ENCODE results near the gene PARVA.

Gene PARVA

DNA sequence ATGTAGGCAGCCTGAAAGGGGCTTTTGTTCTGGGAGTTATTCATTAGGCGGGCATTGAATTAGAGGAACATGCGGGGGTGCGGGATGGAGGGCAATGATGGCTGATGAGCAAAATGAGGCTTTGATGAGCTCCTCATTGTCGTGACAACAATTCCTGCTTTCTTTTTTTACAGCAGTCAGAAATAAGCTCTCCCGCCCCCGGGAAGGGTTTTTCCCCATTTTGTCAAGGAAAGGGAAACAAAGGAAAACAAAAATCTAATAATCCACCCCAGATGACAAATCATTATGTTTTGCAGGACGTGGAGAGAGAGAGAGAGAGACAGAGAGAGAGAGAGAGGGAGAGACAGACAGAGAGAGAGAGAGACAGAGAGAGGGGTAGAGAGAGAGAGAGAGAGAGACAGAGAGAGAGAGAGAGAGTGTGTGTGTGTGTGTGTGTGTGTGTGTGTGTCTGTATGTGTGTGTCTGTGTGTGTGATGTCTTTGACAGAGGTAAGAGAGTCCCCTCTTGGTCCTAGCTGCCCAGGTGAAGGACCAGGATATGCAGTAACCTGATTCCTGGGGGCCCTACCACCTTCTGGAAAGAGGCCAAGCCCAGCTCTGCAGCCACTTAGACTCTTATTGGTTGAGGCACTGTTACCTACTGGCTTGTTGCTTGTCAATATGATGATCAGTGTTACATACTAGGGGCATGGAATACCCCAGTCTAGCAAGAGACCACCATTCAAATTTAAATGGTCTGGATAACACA lies 46.7 kb upstream of the PARVA start:
- Histone ChIP-seq H3K36me3 (ENCODE audit: control insufficient read depth in 1 of 2, insufficient read depth in 2 of 2, low read depth in 1 of 2, low read length in 2 of 2) (no peaks in the 10 kb centered on the region), H3K27me3 (ENCODE audit: control insufficient read depth in 1 of 2, insufficient read depth in 1 of 2, low read length in 2 of 2) (no peaks in the 10 kb centered on the region), H3K4me3 (ENCODE audit: insufficient read depth in 1 of 2, low read depth in 1 of 2, low read length in 2 of 2) (no peak overlapping the region), H2AK5ac (ENCODE audit: low read length, severe bottlenecking) (no peak overlapping the region), H3K4ac (ENCODE audit: low read depth in 1 of 2, low read length in 2 of 2) (no peak overlapping the region), H2BK15ac (ENCODE audit: low read depth, poor library complexity, severe bottlenecking) (no peak overlapping the region), H3K27ac (ENCODE audit: low read length, poor library complexity, severe bottlenecking) (no peak overlapping the region), H4K8ac (ENCODE audit: low read length) (peak overlapping the region; percentile 27), H3K4me1 (ENCODE audit: control insufficient read depth, insufficient read depth, low read depth, low read length) (peaks cover 3% of the 10 kb centered on the region), H3K9ac (ENCODE audit: low read length) (peak overlapping the region; percentile 56), H3K79me1 (replicated peaks; ENCODE audit: low read length, poor library complexity, severe bottlenecking) (no peaks in the 10 kb centered on the region), H3K4me2 (ENCODE audit: low read length, poor library complexity, severe bottlenecking) (no peak overlapping the region), H4K91ac (ENCODE audit: low read length) (no peak overlapping the region), H3K23ac (ENCODE audit: low read length in 2 of 2) (no peak overlapping the region), H3K9me3 (ENCODE audit: control insufficient read depth, low read length) (no peaks in the 10 kb centered on the region), H2AFZ (ENCODE audit: low read depth, low read length) (no peak overlapping the region), H3K14ac (ENCODE audit: low read length in 2 of 2) (peak overlapping the region in 1 of 2 experiments; percentile 15), H2BK5ac (ENCODE audit: low read depth, low read length, poor library complexity, severe bottlenecking) (no peak overlapping the region), H2BK12ac (ENCODE audit: low read length in 2 of 2) (peak overlapping the region in 1 of 2 experiments; percentile 92), H3K18ac (ENCODE audit: low read depth in 1 of 2, low read length in 2 of 2) (peak overlapping the region in 1 of 2 experiments; percentile 57), H2BK120ac (ENCODE audit: low read depth, low read length) (no peak overlapping the region)
- peak; percentile 11 for DNase-seq
- WGBS, result 73% methylated on average over 5 of the region's 7 CpGs

DNA sequence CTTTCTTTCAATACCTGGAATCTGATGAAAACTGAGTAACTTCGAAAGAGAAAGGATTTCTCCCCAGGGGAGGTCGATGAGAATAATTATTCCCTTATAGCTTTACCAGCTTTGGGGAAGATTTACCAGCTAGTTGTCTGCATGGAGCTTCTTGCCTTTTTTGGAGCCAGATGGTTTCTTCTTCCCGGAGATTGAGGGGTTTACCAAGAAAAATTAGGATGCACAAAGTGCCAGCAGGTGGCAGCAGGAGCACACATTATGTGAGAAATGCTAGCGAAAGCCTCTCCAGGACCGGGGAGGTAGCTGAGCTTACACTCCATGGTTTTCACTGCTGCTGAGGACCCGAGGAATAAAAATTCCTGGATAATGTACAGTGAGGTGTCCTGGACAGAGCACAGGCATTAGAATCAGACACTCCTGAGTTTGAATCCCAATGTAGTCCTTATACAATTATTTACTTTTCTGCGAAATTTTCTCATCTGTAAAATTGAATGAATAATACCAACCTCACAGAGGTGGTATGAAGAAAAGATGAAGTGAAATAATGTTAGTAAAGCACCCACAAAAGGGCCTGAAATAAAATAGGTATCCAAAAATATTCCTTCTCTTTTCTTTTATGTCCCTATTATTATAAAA lies 46.0 kb upstream of the PARVA start:
- WGBS, result 5% methylated on average over 6 of the region's 7 CpGs
- H3K9ac ChIP-seq (ENCODE audit: low read length), result peak overlapping the region; percentile 56

DNA sequence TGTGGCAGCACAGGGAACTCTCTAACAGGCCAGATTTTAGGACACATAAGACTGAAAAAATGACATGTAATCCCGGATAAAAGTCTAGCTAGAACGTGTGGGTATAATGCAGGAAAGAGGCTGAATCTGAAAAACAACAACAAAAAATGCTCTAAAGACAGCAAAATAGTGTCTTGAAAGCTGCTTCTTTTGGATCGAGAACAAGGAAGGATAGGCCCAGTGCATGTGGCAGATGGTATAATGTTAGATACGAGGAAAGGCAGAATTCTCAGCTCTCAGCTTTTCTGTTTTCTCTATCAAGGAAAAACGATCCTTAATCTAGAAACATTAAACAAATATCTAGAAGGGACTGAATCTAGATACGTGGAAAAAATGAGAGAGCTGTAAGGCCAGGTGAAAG lies 33.8 kb upstream of the PARVA start:
- H4K91ac ChIP-seq (ENCODE audit: low read length), result no peak overlapping the region
- no peaks in the 10 kb centered on the region for H3K36me3 ChIP-seq (ENCODE audit: control insufficient read depth in 1 of 2, insufficient read depth in 2 of 2, low read depth in 1 of 2, low read length in 2 of 2)
- 93% methylated on average over 3 of the region's 6 CpGs for WGBS
- no peaks in the 10 kb centered on the region for H3K27me3 ChIP-seq (ENCODE audit: control insufficient read depth in 1 of 2, insufficient read depth in 1 of 2, low read length in 2 of 2)
- H4K8ac ChIP-seq (ENCODE audit: low read length), result no peak overlapping the region
- H3K18ac ChIP-seq (ENCODE audit: low read depth in 1 of 2, low read length in 2 of 2), result no peak overlapping the region
- H3K23ac ChIP-seq (ENCODE audit: low read length in 2 of 2), result no peak overlapping the region
- no peak overlapping the region for H3K27ac ChIP-seq (ENCODE audit: low read length, poor library complexity, severe bottlenecking)
- no peak overlapping the region for H2AK5ac ChIP-seq (ENCODE audit: low read length, severe bottlenecking)
- no peak overlapping the region for H3K4me3 ChIP-seq (ENCODE audit: insufficient read depth in 1 of 2, low read depth in 1 of 2, low read length in 2 of 2)
- H3K79me1 ChIP-seq (replicated peaks; ENCODE audit: low read length, poor library complexity, severe bottlenecking), result no peaks in the 10 kb centered on the region
- no peak overlapping the region for H3K4ac ChIP-seq (ENCODE audit: low read depth in 1 of 2, low read length in 2 of 2)
- no peaks in the 10 kb centered on the region for H3K9me3 ChIP-seq (ENCODE audit: control insufficient read depth, low read length)
- DNase-seq, result no peak
- H2BK12ac ChIP-seq (ENCODE audit: low read length in 2 of 2), result no peak overlapping the region
- H3K4me2 ChIP-seq (ENCODE audit: low read length, poor library complexity, severe bottlenecking), result no peak overlapping the region
- no peak overlapping the region for H3K9ac ChIP-seq (ENCODE audit: low read length)
- H2AFZ ChIP-seq (ENCODE audit: low read depth, low read length), result no peak overlapping the region
- H3K14ac ChIP-seq (ENCODE audit: low read length in 2 of 2), result no peak overlapping the region
- H3K4me1 ChIP-seq (ENCODE audit: control insufficient read depth, insufficient read depth, low read depth, low read length), result no peaks in the 10 kb centered on the region
- H2BK5ac ChIP-seq (ENCODE audit: low read depth, low read length, poor library complexity, severe bottlenecking), result no peak overlapping the region
- H2BK15ac ChIP-seq (ENCODE audit: low read depth, poor library complexity, severe bottlenecking), result no peak overlapping the region
- H2BK120ac ChIP-seq (ENCODE audit: low read depth, low read length), result no peak overlapping the region

More for the DNA sequence above, 46.0 kb upstream of the PARVA start:
- Histone ChIP-seq H3K9me3 (ENCODE audit: control insufficient read depth, low read length) (no peaks in the 10 kb centered on the region), H3K4ac (ENCODE audit: low read depth in 1 of 2, low read length in 2 of 2) (no peak overlapping the region), H2BK15ac (ENCODE audit: low read depth, poor library complexity, severe bottlenecking) (no peak overlapping the region), H3K18ac (ENCODE audit: low read depth in 1 of 2, low read length in 2 of 2) (no peak overlapping the region), H3K27ac (ENCODE audit: low read length, poor library complexity, severe bottlenecking) (no peak overlapping the region), H2BK12ac (ENCODE audit: low read length in 2 of 2) (no peak overlapping the region), H3K27me3 (ENCODE audit: control insufficient read depth in 1 of 2, insufficient read depth in 1 of 2, low read length in 2 of 2) (no peaks in the 10 kb centered on the region), H2AK5ac (ENCODE audit: low read length, severe bottlenecking) (no peak overlapping the region), H2AFZ (ENCODE audit: low read depth, low read length) (no peak overlapping the region), H3K14ac (ENCODE audit: low read length in 2 of 2) (no peak overlapping the region), H4K91ac (ENCODE audit: low read length) (no peak overlapping the region), H2BK5ac (ENCODE audit: low read depth, low read length, poor library complexity, severe bottlenecking) (no peak overlapping the region), H3K4me1 (ENCODE audit: control insufficient read depth, insufficient read depth, low read depth, low read length) (peaks cover 3% of the 10 kb centered on the region), H3K4me2 (ENCODE audit: low read length, poor library complexity, severe bottlenecking) (no peak overlapping the region), H4K8ac (ENCODE audit: low read length) (no peak overlapping the region), H3K23ac (ENCODE audit: low read length in 2 of 2) (no peak overlapping the region), H2BK120ac (ENCODE audit: low read depth, low read length) (no peak overlapping the region), H3K79me1 (replicated peaks; ENCODE audit: low read length, poor library complexity, severe bottlenecking) (no peaks in the 10 kb centered on the region), H3K36me3 (ENCODE audit: control insufficient read depth in 1 of 2, insufficient read depth in 2 of 2, low read depth in 1 of 2, low read length in 2 of 2) (no peaks in the 10 kb centered on the region), H3K4me3 (ENCODE audit: insufficient read depth in 1 of 2, low read depth in 1 of 2, low read length in 2 of 2) (no peak overlapping the region)
- peak; percentile 84 for DNase-seq

- H2BK12ac ChIP-seq (ENCODE audit: low read length in 2 of 2), result no peak overlapping the region
- H2BK5ac ChIP-seq (ENCODE audit: low read depth, low read length, poor library complexity, severe bottlenecking), result no peak overlapping the region
- no peak overlapping the region for H4K91ac ChIP-seq (ENCODE audit: low read length)
- no peak overlapping the region for H2AK5ac ChIP-seq (ENCODE audit: low read length, severe bottlenecking)
- H2BK120ac ChIP-seq (ENCODE audit: low read depth, low read length), result no peak overlapping the region
- H4K8ac ChIP-seq (ENCODE audit: low read length), result no peak overlapping the region
- peaks cover 4% of the 10 kb centered on the region for H3K4me1 ChIP-seq (ENCODE audit: control insufficient read depth, insufficient read depth, low read depth, low read length)
- H3K4me3 ChIP-seq (ENCODE audit: insufficient read depth in 1 of 2, low read depth in 1 of 2, low read length in 2 of 2), result no peak overlapping the region
- H3K79me1 ChIP-seq (replicated peaks; ENCODE audit: low read length, poor library complexity, severe bottlenecking), result no peaks in the 10 kb centered on the region
- no peak overlapping the region for H3K23ac ChIP-seq (ENCODE audit: low read length in 2 of 2)
- DNase-seq, result no peak
- no peak overlapping the region for H3K27ac ChIP-seq (ENCODE audit: low read length, poor library complexity, severe bottlenecking)
- H3K4me2 ChIP-seq (ENCODE audit: low read length, poor library complexity, severe bottlenecking), result no peak overlapping the region
- no peak overlapping the region for H3K18ac ChIP-seq (ENCODE audit: low read depth in 1 of 2, low read length in 2 of 2)
- H3K14ac ChIP-seq (ENCODE audit: low read length in 2 of 2), result no peak overlapping the region
- no peak overlapping the region for H3K9ac ChIP-seq (ENCODE audit: low read length)
- H2BK15ac ChIP-seq (ENCODE audit: low read depth, poor library complexity, severe bottlenecking), result no peak overlapping the region
- WGBS, result 50% methylated on average over 1 of the region's 1 CpG
- H2AFZ ChIP-seq (ENCODE audit: low read depth, low read length), result no peak overlapping the region
- no peaks in the 10 kb centered on the region for H3K9me3 ChIP-seq (ENCODE audit: control insufficient read depth, low read length)
- H3K27me3 ChIP-seq (ENCODE audit: control insufficient read depth in 1 of 2, insufficient read depth in 1 of 2, low read length in 2 of 2), result no peaks in the 10 kb centered on the region
- no peak overlapping the region for H3K4ac ChIP-seq (ENCODE audit: low read depth in 1 of 2, low read length in 2 of 2)
- peaks cover 0 to 2% of the 10 kb centered on the region in 2 experiments for H3K36me3 ChIP-seq (ENCODE audit: control insufficient read depth in 1 of 2, insufficient read depth in 2 of 2, low read depth in 1 of 2, low read length in 2 of 2)
These were observed 23.8 kb upstream of the PARVA start for GRCh38 chr11:12353534-12353933.
